Effector memory CD8-positive, alpha-beta T cell (primary cell): ENCODE measurements around the gene ATP6AP2.

ENCODE experiments used
- ATAC-seq: fragments of 150-1000 bp; cut with Tn5 transposase; replicated peaks from 2 replicates; pipeline ENCODE4 v1.10.0; 2021; ENCODE audit warnings: mild to moderate bottlenecking, moderate library complexity
- DNase-seq, 3 experiments: peaks; one replicate each; pipeline ENCODE4 v3.0.0; 2021
- H3K27ac Mint-ChIP-seq, 2 donors: one replicate each; pipeline ENCODE4 v1.8.0; 2022; ENCODE audit warnings: mild to moderate bottlenecking in 2 of 2, mixed read lengths in 2 of 2, moderate library complexity in 2 of 2
- H3K27me3 Mint-ChIP-seq, 2 donors: one replicate each; pipeline ENCODE4 v1.8.0; 2022; ENCODE audit warnings: mixed read lengths in 2 of 2
- H3K36me3 Mint-ChIP-seq: one replicate; pipeline ENCODE4 v1.8.0; 2022; ENCODE audit warnings: mild to moderate bottlenecking, moderate library complexity, mixed read lengths; ENCODE audit not compliant: insufficient read depth
- H3K4me1 Mint-ChIP-seq, 2 donors: one replicate each; pipeline ENCODE4 v1.8.0; 2022; ENCODE audit warnings: low read depth in 2 of 2, mixed read lengths in 2 of 2
- H3K4me3 Mint-ChIP-seq, 2 donors: one replicate each; pipeline ENCODE4 v1.8.0; 2022; ENCODE audit warnings: mild to moderate bottlenecking in 2 of 2, mixed read lengths in 2 of 2, moderate library complexity in 2 of 2
- H3K9me3 Mint-ChIP-seq, 2 donors: one replicate each; pipeline ENCODE4 v1.8.0; 2022; ENCODE audit warnings: mixed read lengths in 2 of 2

Gene ATP6AP2

DNA sequence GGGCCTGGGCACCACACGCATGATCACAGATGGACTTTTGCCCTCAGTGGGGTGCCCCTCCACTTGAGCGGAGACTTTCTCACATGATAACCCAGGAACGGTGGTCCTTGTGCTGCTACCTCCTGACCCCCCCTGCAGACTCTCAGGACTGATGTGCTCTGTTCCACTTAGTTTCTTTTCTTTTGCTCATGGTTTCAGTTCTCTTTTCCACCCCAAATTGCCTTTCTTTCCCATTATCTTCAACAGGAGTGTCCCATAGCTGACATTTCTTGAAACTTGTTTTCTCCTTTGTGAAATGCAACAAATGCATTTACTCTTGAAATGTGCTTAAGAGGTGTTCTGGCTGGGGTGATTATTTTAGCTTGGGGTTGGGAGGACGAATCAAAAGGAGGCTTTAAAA lies 51.4 kb downstream of the ATP6AP2 start:
- H3K4me3 Mint-ChIP-seq = no peak overlapping the region
- H3K4me1 Mint-ChIP-seq = peaks cover 13 to 16% of the 10 kb centered on the region in 2 donors
- H3K9me3 Mint-ChIP-seq = no peaks in the 10 kb centered on the region
- peak overlapping the region in 1 of 2 donors; percentile 82 for H3K27ac Mint-ChIP-seq
- H3K36me3 Mint-ChIP-seq = peaks cover 68% of the 10 kb centered on the region
- no peak for DNase-seq
- H3K27me3 Mint-ChIP-seq = no peaks in the 10 kb centered on the region
- no peak for ATAC-seq

- Mint-ChIP-seq H3K36me3 (peaks cover 62% of the 10 kb centered on the region), H3K27me3 (no peaks in the 10 kb centered on the region), H3K9me3 (no peaks in the 10 kb centered on the region), H3K4me3 (no peak overlapping the region), H3K4me1 (peaks cover 25% of the 10 kb centered on the region in 2 donors), H3K27ac (peak overlapping the region; percentile 17 to 35)
- DNase-seq (no peak), ATAC-seq (no peak)
Measured at GRCh38 chrX:40637687-40638086, 56.9 kb downstream of the ATP6AP2 start.

DNA sequence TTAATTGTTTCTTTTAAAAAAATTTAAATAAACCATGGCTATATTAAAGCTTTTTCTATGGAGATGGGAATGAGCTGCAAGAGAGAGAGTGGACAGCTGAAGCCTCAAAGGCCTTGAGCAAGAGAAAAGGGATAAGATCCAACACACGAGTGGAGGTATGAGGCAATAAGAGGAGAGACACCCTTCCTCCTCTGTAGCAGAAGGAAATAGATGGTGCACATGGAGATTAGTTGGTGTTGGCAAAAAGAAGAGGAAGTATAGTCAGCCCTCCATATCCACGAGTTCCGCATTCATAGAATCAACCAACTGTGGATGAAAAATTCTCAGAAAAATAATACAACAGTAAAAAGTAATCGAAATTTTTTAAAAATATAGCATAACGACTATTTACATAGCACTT lies 63.4 kb downstream of the ATP6AP2 start:
- H3K4me3 Mint-ChIP-seq = peak overlapping the region; percentile 90 to 95
- H3K27ac Mint-ChIP-seq = peak overlapping the region; percentile 93 to 95
- peaks cover 27 to 31% of the 10 kb centered on the region in 2 donors for H3K4me1 Mint-ChIP-seq
- no peaks in the 10 kb centered on the region for H3K27me3 Mint-ChIP-seq
- DNase-seq (no peak), ATAC-seq (no peak)
- peaks cover 44% of the 10 kb centered on the region for H3K36me3 Mint-ChIP-seq
- no peaks in the 10 kb centered on the region for H3K9me3 Mint-ChIP-seq

GRCh38 chrX:40644821-40645358 lies 64.1 kb downstream of the ATP6AP2 start:
- DNase-seq (peak; percentile 13 to 40 (median 20)), ATAC-seq (peak; percentile 56)
- Mint-ChIP-seq H3K36me3 (peaks cover 44% of the 10 kb centered on the region), H3K27ac (peak overlapping the region; percentile 93 to 95), H3K9me3 (no peaks in the 10 kb centered on the region), H3K27me3 (no peaks in the 10 kb centered on the region), H3K4me1 (peaks cover 27 to 31% of the 10 kb centered on the region in 2 donors), H3K4me3 (peak overlapping the region; percentile 90 to 95)

GRCh38 chrX:40646489-40647306 lies 65.9 kb downstream of the ATP6AP2 start:
- peak; percentile 11 for ATAC-seq

GRCh38 chrX:40647307-40648197 lies 66.8 kb downstream of the ATP6AP2 start, which contains the start of gene CXorf38:
TSS of gene CXorf38 (minus strand) at chrX:40647561. CDS start at chrX:40647520, 41 bp downstream.
- ATAC-seq = peak; percentile 70
- H3K27ac Mint-ChIP-seq = peak within 1 kb of the TSS; percentile 93 to 95
- peaks cover 37% of the 10 kb centered on the region for H3K36me3 Mint-ChIP-seq
- peaks cover 20 to 27% of the 10 kb centered on the region in 2 donors for H3K4me1 Mint-ChIP-seq
- peak within 1 kb of the TSS; percentile 94 to 96 for H3K4me3 Mint-ChIP-seq
- DNase-seq = peak; percentile 88 to 91 (median 90)
- no peaks in the 10 kb centered on the region for H3K9me3 Mint-ChIP-seq
- H3K27me3 Mint-ChIP-seq = no peaks in the 10 kb centered on the region

More at GRCh38 chrX:40646489-40647306, 65.9 kb downstream of the ATP6AP2 start:
- H3K27ac Mint-ChIP-seq = peak overlapping the region; percentile 93 to 95
- peak in 2 of 3 experiments; percentile 5 to 8 for DNase-seq
- peak overlapping the region; percentile 94 to 96 for H3K4me3 Mint-ChIP-seq
- H3K27me3 Mint-ChIP-seq = no peaks in the 10 kb centered on the region
- H3K9me3 Mint-ChIP-seq = no peaks in the 10 kb centered on the region
- peaks cover 35% of the 10 kb centered on the region for H3K36me3 Mint-ChIP-seq
- H3K4me1 Mint-ChIP-seq = peaks cover 28 to 33% of the 10 kb centered on the region in 2 donors

GRCh38 chrX:40651620-40652223 lies 71.0 kb downstream of the ATP6AP2 start:
- Mint-ChIP-seq H3K27me3 (no peaks in the 10 kb centered on the region), H3K27ac (peak overlapping the region in 1 of 2 donors; percentile 88), H3K4me3 (no peak overlapping the region), H3K9me3 (no peaks in the 10 kb centered on the region), H3K4me1 (peaks cover 1 to 4% of the 10 kb centered on the region in 2 donors), H3K36me3 (peaks cover 36% of the 10 kb centered on the region)
- no peak for ATAC-seq
- DNase-seq = peak; percentile 60 to 63 (median 61)

- Mint-ChIP-seq H3K4me3 (no peak overlapping the region), H3K27me3 (no peaks in the 10 kb centered on the region), H3K36me3 (peaks cover 28% of the 10 kb centered on the region), H3K9me3 (no peaks in the 10 kb centered on the region), H3K27ac (peak overlapping the region in 1 of 2 donors; percentile 16), H3K4me1 (peaks cover 1 to 4% of the 10 kb centered on the region in 2 donors)
- ATAC-seq (no peak), DNase-seq (no peak)
Measured at GRCh38 chrX:40652664-40653063, 71.9 kb downstream of the ATP6AP2 start.

- DNase-seq (no peak), ATAC-seq (no peak)
- H3K27me3 Mint-ChIP-seq = no peaks in the 10 kb centered on the region
- peaks cover 25% of the 10 kb centered on the region for H3K36me3 Mint-ChIP-seq
- H3K4me1 Mint-ChIP-seq = peaks cover 1 to 4% of the 10 kb centered on the region in 2 donors
- no peak overlapping the region for H3K4me3 Mint-ChIP-seq
- no peak overlapping the region for H3K27ac Mint-ChIP-seq
- no peaks in the 10 kb centered on the region for H3K9me3 Mint-ChIP-seq
Measured at GRCh38 chrX:40653535-40653934, 72.8 kb downstream of the ATP6AP2 start.
